ENCODE data around the gene REPS1.

REPS1 gene

GRCh38 chr6:138925806-138926205, 62.2 kb downstream of the REPS1 start:
- DNase-seq (ENCODE audit: low read depth, low spot score) = no peak

GRCh38 chr6:138923561-138923960, 64.5 kb downstream of the REPS1 start:
- DNase-seq (ENCODE audit: low read depth, low spot score) = no peak

- no peak for DNase-seq (ENCODE audit: low read depth, low spot score)
Measured at GRCh38 chr6:138920906-138921305, 67.1 kb downstream of the REPS1 start.

GRCh38 chr6:138914701-138915100, 73.4 kb downstream of the REPS1 start:
- DNase-seq (ENCODE audit: low read depth, low spot score) = no peak

- no peak for DNase-seq (ENCODE audit: low read depth, low spot score)
Measured at GRCh38 chr6:138912308-138912707, 75.7 kb downstream of the REPS1 start.

GRCh38 chr6:138909975-138910374, 78.1 kb downstream of the REPS1 start:
- DNase-seq (ENCODE audit: low read depth, low spot score) = no peak

GRCh38 chr6:138909511-138909910, 78.5 kb downstream of the REPS1 start:
- DNase-seq (ENCODE audit: low read depth, low spot score) = no peak

- DNase-seq (ENCODE audit: low read depth, low spot score) = no peak
Measured at GRCh38 chr6:138907167-138907566, 80.9 kb downstream of the REPS1 start.

GRCh38 chr6:138897031-138897430, 91.0 kb downstream of the REPS1 start:
- DNase-seq (ENCODE audit: low read depth, low spot score) = no peak

- no peak for DNase-seq (ENCODE audit: low read depth, low spot score)
Measured at GRCh38 chr6:138896104-138896756, 91.8 kb downstream of the REPS1 start.

GRCh38 chr6:138891255-138891986, 96.6 kb downstream of the REPS1 start:
- DNase-seq (ENCODE audit: low read depth, low spot score) = no peak

GRCh38 chr6:138885156-138885819, 102.8 kb downstream of the REPS1 start:
- no peak for DNase-seq (ENCODE audit: low read depth, low spot score)

- no peak for DNase-seq (ENCODE audit: low read depth, low spot score)
Measured at GRCh38 chr6:138882369-138883017, 105.6 kb downstream of the REPS1 start.

- no peak for DNase-seq (ENCODE audit: low read depth, low spot score)
Measured at GRCh38 chr6:138873191-138873590, 114.9 kb downstream of the REPS1 start.

- DNase-seq (ENCODE audit: low read depth, low spot score) = no peak
Measured at GRCh38 chr6:138869398-138869797, 118.7 kb downstream of the REPS1 start.

- DNase-seq (ENCODE audit: low read depth, low spot score) = no peak
Measured at GRCh38 chr6:138868181-138868580, 119.9 kb downstream of the REPS1 start.

- DNase-seq (ENCODE audit: low read depth, low spot score) = no peak
Measured at GRCh38 chr6:138865480-138866109, 122.5 kb downstream of the REPS1 start.

GRCh38 chr6:138864343-138864890, 123.6 kb downstream of the REPS1 start:
- DNase-seq (ENCODE audit: low read depth, low spot score) = no peak

GRCh38 chr6:138863321-138863720, 124.7 kb downstream of the REPS1 start:
- DNase-seq (ENCODE audit: low read depth, low spot score) = no peak

GRCh38 chr6:138862456-138862855, 125.6 kb downstream of the REPS1 start:
- DNase-seq (ENCODE audit: low read depth, low spot score) = no peak

- no peak for DNase-seq (ENCODE audit: low read depth, low spot score)
Measured at GRCh38 chr6:138857775-138858174, 130.3 kb downstream of the REPS1 start.

GRCh38 chr6:138856654-138857053, 131.4 kb downstream of the REPS1 start:
- DNase-seq (ENCODE audit: low read depth, low spot score) = no peak
